CD4-positive, alpha-beta T cell (primary cell): Measurements from ENCODE around the gene MPPED1. TPM values are rescaled to one million over a fixed set of nuclear protein-coding genes. Genes with fewer than 3 reads are reported as not detected.

Experiments
- ATAC-seq: fragments of 200-7000 bp; cut with Tn5 transposase; one replicate; pipeline ENCODE4 v1.10.0; 2022; ENCODE audit warnings: mild to moderate bottlenecking; ENCODE audit not compliant: poor library complexity
- CTCF ChIA-PET: fragments of 350-600 bp; sonication (Branson Sonifier 250); formaldehyde crosslinking; loops from one replicate; lab custom pipeline; 2021; ENCODE audit warnings: antibody characterized with exemption, inconsistent platforms; lab: Charles Lee
- POLR2A ChIA-PET: fragments of 350-600 bp; sonication (Branson Sonifier 250); formaldehyde crosslinking; loops from one replicate; lab custom pipeline; 2021; ENCODE audit warnings: antibody characterized with exemption, inconsistent platforms; lab: Charles Lee
- DNase-seq, 14 experiments: peaks; one replicate each; pipeline ENCODE4 v3.0.0-alpha.2; 2013 to 2020; ENCODE audit warnings: mixed read lengths in 2 of 14
- H3K27ac ChIP-seq, 2 donors: one replicate each; pipeline versions ENCODE4 v1.5.1 to v1.7.0; 2013; ENCODE audit warnings: low read length in 2 of 2, low read depth in 1 of 2, mild to moderate bottlenecking in 1 of 2
- H3K27me3 ChIP-seq, 2 experiments: 1 replicate in 1 of 2; 2 replicates in 1 of 2; pipeline versions ENCODE4 v1.6.1 to v1.7.0; 2013; ENCODE audit warnings: low read length in 2 of 2, control low read depth in 1 of 2, mild to moderate bottlenecking in 1 of 2, moderate library complexity in 1 of 2; ENCODE audit not compliant: insufficient read depth in 2 of 2, control insufficient read depth in 1 of 2
- H3K36me3 ChIP-seq: one replicate; pipeline ENCODE4 v1.6.1; 2013; ENCODE audit warnings: low read length, control low read depth; ENCODE audit not compliant: insufficient read depth
- H3K4me1 ChIP-seq: one replicate; pipeline ENCODE4 v1.6.1; 2013; ENCODE audit warnings: low read length, control low read depth; ENCODE audit not compliant: insufficient read depth
- H3K4me3 ChIP-seq: one replicate; pipeline ENCODE4 v1.5.1; 2013; ENCODE audit warnings: mild to moderate bottlenecking, low read length, moderate library complexity
- H3K9me3 ChIP-seq, 2 experiments: 1 replicate in 1 of 2; 2 replicates in 1 of 2; pipeline versions ENCODE4 v1.6.1 to v1.7.0; 2013; ENCODE audit warnings: low read length in 2 of 2, mild to moderate bottlenecking in 2 of 2, control low read depth in 1 of 2, moderate library complexity in 1 of 2; ENCODE audit not compliant: control insufficient read depth in 1 of 2, insufficient read depth in 1 of 2
- H3K27ac Mint-ChIP-seq: one replicate; pipeline ENCODE4 v1.8.0; 2020; ENCODE audit warnings: mixed read lengths
- H3K27me3 Mint-ChIP-seq: one replicate; pipeline ENCODE4 v1.8.0; 2021; ENCODE audit warnings: mixed read lengths
- H3K36me3 Mint-ChIP-seq: one replicate; pipeline ENCODE4 v1.8.0; 2021; ENCODE audit warnings: low read depth, mixed read lengths
- H3K4me1 Mint-ChIP-seq: one replicate; pipeline ENCODE4 v1.8.0; 2021; ENCODE audit warnings: low read depth, mixed read lengths
- H3K4me3 Mint-ChIP-seq: one replicate; pipeline ENCODE4 v1.8.0; 2020; ENCODE audit warnings: mild to moderate bottlenecking, mixed read lengths
- H3K9me3 Mint-ChIP-seq: one replicate; pipeline ENCODE4 v1.8.0; 2020; ENCODE audit warnings: mixed read lengths
- intact Hi-C, 2 experiments: fragments of 100-400 bp; cut with DNase I in 1 of 2; cut with micrococcal nuclease in 1 of 2; formaldehyde crosslinking; loops; one replicate each; pipeline versions ENCODE4 v1.15.1 to v1.9.0; 2023 to 2025; cut with DNase I, micrococcal nuclease
- total RNA-seq, 174 experiments: library from RNA in 2 of 174; stranded (reverse) in 2 of 174; gene quantifications; one replicate each; pipeline ENCODE4 v1.2.3 and lab custom pipeline; 2021 to 2026
- TF ChIP-seq, protein P1 (sequence below): fragments of 200-600 bp; IDR thresholded peaks from one replicate; pipeline ENCODE4 v1.8.0; 2022; ENCODE audit warnings: antibody characterized with exemption, mild to moderate bottlenecking

The MPPED1 gene
- total RNA-seq, 2 experiments from 2014 or later = not detected

DNA sequence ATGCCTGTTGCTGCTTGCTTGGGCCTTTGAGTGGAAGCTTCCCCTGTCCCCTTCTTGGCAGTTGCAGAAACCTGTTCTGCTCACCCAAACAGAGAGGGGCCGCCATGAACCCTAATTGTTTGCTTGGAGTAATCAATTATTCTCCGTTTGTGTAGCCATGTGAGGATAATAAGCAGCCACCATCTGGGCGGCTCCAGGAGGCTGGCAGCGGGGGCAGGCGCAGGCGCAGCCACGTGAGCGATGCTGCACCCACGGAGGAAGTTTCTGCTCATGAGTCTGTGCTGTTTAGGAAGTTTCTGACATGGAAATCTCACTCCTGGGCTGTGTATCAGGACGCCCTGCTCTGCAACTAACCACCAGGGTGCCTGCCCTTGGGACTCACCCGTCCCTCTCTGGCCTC is 90.1 kb downstream of the MPPED1 start:
- intact Hi-C loops = no loop called here
- H3K36me3 Mint-ChIP-seq = no peaks in the 10 kb centered on the region
- no peak for DNase-seq
- Histone ChIP-seq H3K9me3 (peaks cover 0 to 21% of the 10 kb centered on the region in 2 experiments), H3K4me1 (no peaks in the 10 kb centered on the region), H3K27ac (no peak overlapping the region), H3K27me3 (no peaks in the 10 kb centered on the region), H3K36me3 (no peaks in the 10 kb centered on the region), H3K4me3 (no peak overlapping the region)
- H3K4me1 Mint-ChIP-seq = no peaks in the 10 kb centered on the region
- H3K9me3 Mint-ChIP-seq = no peaks in the 10 kb centered on the region
- ChIA-PET CTCF (no interaction called here), POLR2A (no interaction called here)
- TF ChIP-seq, protein P1, sequence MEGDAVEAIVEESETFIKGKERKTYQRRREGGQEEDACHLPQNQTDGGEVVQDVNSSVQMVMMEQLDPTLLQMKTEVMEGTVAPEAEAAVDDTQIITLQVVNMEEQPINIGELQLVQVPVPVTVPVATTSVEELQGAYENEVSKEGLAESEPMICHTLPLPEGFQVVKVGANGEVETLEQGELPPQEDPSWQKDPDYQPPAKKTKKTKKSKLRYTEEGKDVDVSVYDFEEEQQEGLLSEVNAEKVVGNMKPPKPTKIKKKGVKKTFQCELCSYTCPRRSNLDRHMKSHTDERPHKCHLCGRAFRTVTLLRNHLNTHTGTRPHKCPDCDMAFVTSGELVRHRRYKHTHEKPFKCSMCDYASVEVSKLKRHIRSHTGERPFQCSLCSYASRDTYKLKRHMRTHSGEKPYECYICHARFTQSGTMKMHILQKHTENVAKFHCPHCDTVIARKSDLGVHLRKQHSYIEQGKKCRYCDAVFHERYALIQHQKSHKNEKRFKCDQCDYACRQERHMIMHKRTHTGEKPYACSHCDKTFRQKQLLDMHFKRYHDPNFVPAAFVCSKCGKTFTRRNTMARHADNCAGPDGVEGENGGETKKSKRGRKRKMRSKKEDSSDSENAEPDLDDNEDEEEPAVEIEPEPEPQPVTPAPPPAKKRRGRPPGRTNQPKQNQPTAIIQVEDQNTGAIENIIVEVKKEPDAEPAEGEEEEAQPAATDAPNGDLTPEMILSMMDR = no peak
- H3K27ac Mint-ChIP-seq = no peak overlapping the region
- no peak overlapping the region for H3K4me3 Mint-ChIP-seq
- no peaks in the 10 kb centered on the region for H3K27me3 Mint-ChIP-seq
- ATAC-seq = no peak

DNA sequence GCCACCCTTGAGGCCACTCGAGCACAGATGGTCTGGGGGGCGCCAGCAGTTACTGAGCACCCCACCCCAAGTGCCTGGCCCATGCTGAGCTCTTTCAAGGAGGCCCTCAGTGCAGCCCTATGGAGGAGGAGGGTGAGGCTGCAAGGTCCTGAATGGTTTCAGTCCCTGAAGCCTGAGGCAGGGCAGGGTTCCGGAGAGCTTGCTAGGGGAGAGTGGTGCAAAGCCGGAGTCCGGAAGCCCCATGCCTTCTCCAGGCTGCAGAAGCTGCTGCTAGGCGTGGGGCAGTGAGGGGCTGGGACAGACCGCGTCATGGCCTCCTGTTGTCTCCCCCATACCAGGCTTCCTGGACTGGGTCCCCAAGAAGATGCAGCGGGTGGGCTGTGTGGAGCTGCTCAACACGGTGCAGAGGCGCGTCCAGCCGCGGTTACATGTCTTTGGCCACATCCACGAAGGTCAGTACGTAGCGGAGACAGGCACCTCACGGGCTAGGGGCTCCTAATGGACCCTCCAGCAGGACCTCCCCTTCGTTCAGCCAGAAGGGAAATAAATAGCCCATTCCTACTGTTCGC is 90.6 kb downstream of the MPPED1 start:
- intact Hi-C loops = no loop called here
- Mint-ChIP-seq H3K27me3 (no peaks in the 10 kb centered on the region), H3K9me3 (no peaks in the 10 kb centered on the region), H3K27ac (no peak overlapping the region), H3K4me1 (no peaks in the 10 kb centered on the region), H3K36me3 (no peaks in the 10 kb centered on the region), H3K4me3 (no peak overlapping the region)
- Histone ChIP-seq H3K9me3 (peaks cover 0 to 21% of the 10 kb centered on the region in 2 experiments), H3K27me3 (no peaks in the 10 kb centered on the region), H3K4me1 (no peaks in the 10 kb centered on the region), H3K36me3 (no peaks in the 10 kb centered on the region), H3K4me3 (no peak overlapping the region), H3K27ac (no peak overlapping the region)
- CTCF ChIA-PET = no interaction called here
- TF ChIP-seq, protein P1 = no peak
- DNase-seq (no peak), ATAC-seq (no peak)
- POLR2A ChIA-PET = no interaction called here

DNA sequence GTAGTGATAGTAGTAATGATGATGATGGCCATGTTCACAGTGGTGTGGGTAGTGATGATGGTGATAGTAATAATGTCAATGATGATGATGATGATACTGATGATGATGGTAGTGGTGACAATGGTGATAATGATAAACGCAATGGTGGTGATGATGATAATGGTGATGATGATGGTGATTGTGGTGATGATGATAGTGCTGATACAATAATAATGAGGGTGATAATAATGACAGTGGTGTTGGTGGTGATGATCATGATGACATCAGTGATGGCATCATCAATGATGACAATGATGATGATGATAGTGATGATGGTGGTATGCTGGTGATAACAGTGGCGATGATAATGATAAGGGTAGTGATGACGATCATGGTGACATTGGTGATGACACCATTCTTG is 92.3 kb downstream of the MPPED1 start:
- DNase-seq = no peak
- H3K27ac Mint-ChIP-seq = no peak overlapping the region
- no peak overlapping the region for H3K4me3 Mint-ChIP-seq
- ChIA-PET CTCF (no interaction called here), POLR2A (no interaction called here)
- H3K9me3 Mint-ChIP-seq = no peaks in the 10 kb centered on the region
- H3K27me3 ChIP-seq = no peaks in the 10 kb centered on the region
- TF ChIP-seq, protein P1 = no peak
- H3K36me3 ChIP-seq = no peaks in the 10 kb centered on the region
- no peaks in the 10 kb centered on the region for H3K36me3 Mint-ChIP-seq
- intact Hi-C loops = no loop called here
- no peaks in the 10 kb centered on the region for H3K4me1 Mint-ChIP-seq
- peaks cover 0 to 16% of the 10 kb centered on the region in 2 experiments for H3K9me3 ChIP-seq
- ATAC-seq = no peak
- H3K27ac ChIP-seq = no peak overlapping the region
- no peaks in the 10 kb centered on the region for H3K4me1 ChIP-seq
- no peak overlapping the region for H3K4me3 ChIP-seq
- no peaks in the 10 kb centered on the region for H3K27me3 Mint-ChIP-seq
